Thyroid gland (tissue), 4 donors: ENCODE data around the gene PTP4A2.

Source experiments
- POLR2A ChIP-seq, 2 donors: fragments of 450-650 bp; IDR thresholded peaks; one replicate each; pipeline ENCODE4 v1.6.1; 2017; ENCODE audit warnings: antibody characterized with exemption in 2 of 2, mild to moderate bottlenecking in 2 of 2, moderate library complexity in 1 of 2
- TF ChIP-seq, protein P1 (sequence below), 6 experiments: fragments of 200-600 bp in 3 of 6; fragments of 450-650 bp in 3 of 6; sonication (generic) in 3 of 6; IDR thresholded peaks; one replicate each; pipeline ENCODE4 v1.5.1; 2016 to 2019; ENCODE audit warnings: antibody characterized with exemption in 6 of 6, mild to moderate bottlenecking in 2 of 6, inconsistent platforms in 1 of 6, moderate library complexity in 1 of 6

DNA sequence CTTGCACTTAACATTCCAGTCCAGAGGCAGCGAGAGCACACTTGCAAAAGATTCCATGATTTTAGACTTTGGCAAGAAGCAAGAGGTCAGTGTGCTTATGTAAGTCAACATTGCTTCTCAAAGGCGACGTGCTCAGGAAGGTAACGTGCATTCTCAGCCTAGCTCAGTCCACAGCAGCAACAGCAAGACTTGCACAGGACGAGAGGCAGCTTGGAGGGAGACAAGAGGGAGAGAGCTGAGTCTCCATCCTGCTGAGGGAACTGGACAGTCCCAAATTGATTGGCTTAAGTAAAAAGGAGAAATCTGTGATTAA, 56.5 kb downstream of the PTP4A2 start:
- TF ChIP-seq, protein P1, sequence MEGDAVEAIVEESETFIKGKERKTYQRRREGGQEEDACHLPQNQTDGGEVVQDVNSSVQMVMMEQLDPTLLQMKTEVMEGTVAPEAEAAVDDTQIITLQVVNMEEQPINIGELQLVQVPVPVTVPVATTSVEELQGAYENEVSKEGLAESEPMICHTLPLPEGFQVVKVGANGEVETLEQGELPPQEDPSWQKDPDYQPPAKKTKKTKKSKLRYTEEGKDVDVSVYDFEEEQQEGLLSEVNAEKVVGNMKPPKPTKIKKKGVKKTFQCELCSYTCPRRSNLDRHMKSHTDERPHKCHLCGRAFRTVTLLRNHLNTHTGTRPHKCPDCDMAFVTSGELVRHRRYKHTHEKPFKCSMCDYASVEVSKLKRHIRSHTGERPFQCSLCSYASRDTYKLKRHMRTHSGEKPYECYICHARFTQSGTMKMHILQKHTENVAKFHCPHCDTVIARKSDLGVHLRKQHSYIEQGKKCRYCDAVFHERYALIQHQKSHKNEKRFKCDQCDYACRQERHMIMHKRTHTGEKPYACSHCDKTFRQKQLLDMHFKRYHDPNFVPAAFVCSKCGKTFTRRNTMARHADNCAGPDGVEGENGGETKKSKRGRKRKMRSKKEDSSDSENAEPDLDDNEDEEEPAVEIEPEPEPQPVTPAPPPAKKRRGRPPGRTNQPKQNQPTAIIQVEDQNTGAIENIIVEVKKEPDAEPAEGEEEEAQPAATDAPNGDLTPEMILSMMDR (IDR thresholded peaks at IDR 0.05) = no peak
- TF ChIP-seq POLR2A (IDR thresholded peaks at IDR 0.05) = peak in 1 of 2 donors; percentile 11
